ENCODE data around the gene UBAC2. TPM values are rescaled to one million over a fixed set of nuclear protein-coding genes. Genes with fewer than 3 reads are reported as not detected.

UBAC2 gene
- polyA plus RNA-seq, 4 donors = 56.2 to 92.6 (median 76.0) TPM

DNA sequence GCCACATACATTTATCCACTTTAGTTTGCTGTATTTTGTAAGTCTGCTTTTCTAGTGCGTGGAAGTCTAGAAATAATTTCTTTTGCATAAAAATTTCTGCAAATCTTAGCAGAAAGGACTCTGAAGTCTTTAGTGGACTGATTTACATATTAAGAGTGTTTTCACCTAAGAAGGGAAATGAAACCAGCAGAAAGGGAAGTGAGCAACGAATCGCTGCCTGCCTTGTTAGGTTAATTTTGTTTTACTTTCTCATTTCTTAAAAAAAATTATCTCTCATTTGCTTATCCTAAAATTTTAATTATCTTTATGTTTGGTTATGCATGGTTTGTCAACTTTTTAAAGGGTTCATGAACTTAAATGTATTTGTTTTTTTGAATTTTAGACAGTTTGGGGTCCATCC lies 58.3 kb downstream of the UBAC2 start:
- H3K36me3 ChIP-seq (ENCODE audit: control insufficient read depth in 3 of 3, insufficient read depth in 2 of 3, low read depth in 1 of 3, low read length in 3 of 3) = peaks cover 3 to 12% (median 9%) of the 10 kb centered on the region in 3 donors
- H3K27me3 ChIP-seq (ENCODE audit: control insufficient read depth in 3 of 3, insufficient read depth in 3 of 3, low read length in 3 of 3) = no peaks in the 10 kb centered on the region
- no peak overlapping the region for H3K4me3 ChIP-seq (ENCODE audit: low read depth in 1 of 3, low read length in 3 of 3)
- H3K4me1 ChIP-seq (ENCODE audit: control insufficient read depth in 3 of 3, insufficient read depth in 2 of 3, low read depth in 1 of 3, low read length in 2 of 3) = peaks cover 0 to 6% (median 0%) of the 10 kb centered on the region in 3 donors
- DNase-seq (no peak), FAIRE-seq (no peak)
- H3K9me3 ChIP-seq (ENCODE audit: control insufficient read depth in 2 of 2, insufficient read depth in 1 of 2, low read depth in 1 of 2, low read length in 1 of 2) = no peaks in the 10 kb centered on the region
- WGBS, 3 donors = 55 to 78% (median 55%) methylated on average over 3 of the region's 3 CpGs
- no peak overlapping the region for H3K27ac ChIP-seq (ENCODE audit: low read depth in 1 of 3, low read length in 2 of 3)

DNA sequence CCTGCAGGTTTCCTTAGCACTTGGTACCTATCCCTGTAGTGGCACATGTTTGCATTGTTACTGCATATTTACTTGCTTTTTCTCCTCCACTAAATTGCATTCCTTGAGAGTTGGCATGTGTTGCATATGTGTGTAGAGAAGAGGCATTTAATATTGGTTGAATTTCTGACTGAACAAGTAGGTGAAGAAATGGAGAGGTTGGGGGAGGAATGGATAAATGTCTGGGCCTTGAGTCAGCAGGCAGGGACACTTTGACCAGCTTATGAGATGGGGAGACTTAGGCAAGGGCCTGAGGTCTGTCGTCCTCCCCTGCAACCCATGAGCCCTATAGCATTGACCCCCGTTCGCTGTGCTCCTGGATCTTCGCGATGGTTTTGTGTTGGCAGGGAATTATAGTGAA lies 59.6 kb downstream of the UBAC2 start:
- peaks cover 3 to 12% (median 5%) of the 10 kb centered on the region in 3 donors for H3K36me3 ChIP-seq (ENCODE audit: control insufficient read depth in 3 of 3, insufficient read depth in 2 of 3, low read depth in 1 of 3, low read length in 3 of 3)
- no peaks in the 10 kb centered on the region for H3K9me3 ChIP-seq (ENCODE audit: control insufficient read depth in 2 of 2, insufficient read depth in 1 of 2, low read depth in 1 of 2, low read length in 1 of 2)
- H3K4me1 ChIP-seq (ENCODE audit: control insufficient read depth in 3 of 3, insufficient read depth in 2 of 3, low read depth in 1 of 3, low read length in 2 of 3) = peaks cover 0 to 6% (median 0%) of the 10 kb centered on the region in 3 donors
- H3K27me3 ChIP-seq (ENCODE audit: control insufficient read depth in 3 of 3, insufficient read depth in 3 of 3, low read length in 3 of 3) = no peaks in the 10 kb centered on the region
- FAIRE-seq (no peak), DNase-seq (no peak)
- WGBS, 3 donors = 83 to 91% (median 90%) methylated on average over 5 of the region's 5 CpGs
- H3K4me3 ChIP-seq (ENCODE audit: low read depth in 1 of 3, low read length in 3 of 3) = no peak overlapping the region
- H3K27ac ChIP-seq (ENCODE audit: low read depth in 1 of 3, low read length in 2 of 3) = no peak overlapping the region

DNA sequence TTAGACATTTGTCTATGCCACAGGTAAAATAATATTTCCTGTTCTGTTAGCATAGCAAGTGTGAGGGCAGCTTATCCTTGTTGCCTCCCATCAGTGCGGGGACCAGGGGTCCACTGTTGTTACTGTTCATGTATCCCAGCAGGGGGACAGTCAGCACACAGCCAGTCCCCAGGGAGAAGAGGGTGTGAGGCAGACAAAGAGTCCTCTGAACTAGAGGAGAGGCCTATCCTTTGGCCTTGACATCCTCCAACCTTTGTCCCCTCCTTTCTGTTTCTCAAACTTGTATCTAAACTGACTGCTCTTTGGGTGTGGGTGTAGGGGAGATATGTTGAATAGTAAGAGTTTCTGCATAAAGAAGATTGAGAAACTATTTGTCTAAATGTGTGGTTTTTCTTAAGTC lies 60.4 kb downstream of the UBAC2 start:
- peak overlapping the region in 1 of 3 donors; percentile 11 for H3K27ac ChIP-seq (ENCODE audit: low read depth in 1 of 3, low read length in 2 of 3)
- no peak overlapping the region for H3K4me3 ChIP-seq (ENCODE audit: low read depth in 1 of 3, low read length in 3 of 3)
- no peaks in the 10 kb centered on the region for H3K9me3 ChIP-seq (ENCODE audit: control insufficient read depth in 2 of 2, insufficient read depth in 1 of 2, low read depth in 1 of 2, low read length in 1 of 2)
- H3K27me3 ChIP-seq (ENCODE audit: control insufficient read depth in 3 of 3, insufficient read depth in 3 of 3, low read length in 3 of 3) = no peaks in the 10 kb centered on the region
- FAIRE-seq (no peak), DNase-seq (peak in 1 of 2 donors; percentile 25)
- WGBS, 3 donors = 86 to 89% (median 89%) methylated on average over 1 of the region's 1 CpG
- peaks cover 0 to 6% (median 0%) of the 10 kb centered on the region in 3 donors for H3K4me1 ChIP-seq (ENCODE audit: control insufficient read depth in 3 of 3, insufficient read depth in 2 of 3, low read depth in 1 of 3, low read length in 2 of 3)
- H3K36me3 ChIP-seq (ENCODE audit: control insufficient read depth in 3 of 3, insufficient read depth in 2 of 3, low read depth in 1 of 3, low read length in 3 of 3) = peaks cover 3 to 10% (median 4%) of the 10 kb centered on the region in 3 donors

DNA sequence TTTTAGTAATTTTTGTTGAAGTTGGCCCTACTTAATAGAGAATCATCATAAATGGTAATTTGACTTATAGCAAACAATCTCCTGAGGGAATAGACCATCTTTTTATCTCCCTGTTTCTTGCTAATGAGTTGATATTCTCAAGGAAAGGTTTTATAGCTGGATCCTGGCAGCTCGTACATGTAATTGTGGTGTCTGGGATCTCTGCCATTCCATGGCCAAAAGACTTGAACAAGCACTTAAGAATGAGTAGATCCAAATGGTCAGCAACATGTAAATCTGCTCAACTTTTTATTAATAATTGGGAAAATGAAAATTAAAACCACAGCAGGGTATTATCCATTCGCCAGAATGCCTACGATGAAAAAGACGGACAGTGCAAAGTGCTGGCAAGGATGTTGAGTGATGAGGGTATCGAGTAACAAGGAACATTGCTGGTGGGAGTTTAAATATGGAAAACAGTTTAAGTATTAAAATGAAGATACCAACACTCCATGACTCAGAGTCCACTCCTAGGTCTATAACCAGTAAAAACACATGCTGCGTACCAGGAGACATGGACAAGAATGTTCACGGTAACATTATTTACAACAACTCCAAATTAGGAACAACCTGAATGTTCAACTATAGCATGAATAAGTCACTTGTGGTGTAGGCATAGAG lies 62.6 kb downstream of the UBAC2 start:
- H3K9me3 ChIP-seq (ENCODE audit: control insufficient read depth in 2 of 2, insufficient read depth in 1 of 2, low read depth in 1 of 2, low read length in 1 of 2) = no peaks in the 10 kb centered on the region
- no peak overlapping the region for H3K27ac ChIP-seq (ENCODE audit: low read depth in 1 of 3, low read length in 2 of 3)
- H3K27me3 ChIP-seq (ENCODE audit: control insufficient read depth in 3 of 3, insufficient read depth in 3 of 3, low read length in 3 of 3) = no peaks in the 10 kb centered on the region
- peaks cover 3 to 16% (median 4%) of the 10 kb centered on the region in 3 donors for H3K36me3 ChIP-seq (ENCODE audit: control insufficient read depth in 3 of 3, insufficient read depth in 2 of 3, low read depth in 1 of 3, low read length in 3 of 3)
- H3K4me3 ChIP-seq (ENCODE audit: low read depth in 1 of 3, low read length in 3 of 3) = no peak overlapping the region
- WGBS, 3 donors = 78 to 95% (median 88%) methylated on average over 7 of the region's 7 CpGs
- FAIRE-seq = no peak
- H3K4me1 ChIP-seq (ENCODE audit: control insufficient read depth in 3 of 3, insufficient read depth in 2 of 3, low read depth in 1 of 3, low read length in 2 of 3) = peaks cover 0 to 6% (median 0%) of the 10 kb centered on the region in 3 donors
- no peak for DNase-seq

DNA sequence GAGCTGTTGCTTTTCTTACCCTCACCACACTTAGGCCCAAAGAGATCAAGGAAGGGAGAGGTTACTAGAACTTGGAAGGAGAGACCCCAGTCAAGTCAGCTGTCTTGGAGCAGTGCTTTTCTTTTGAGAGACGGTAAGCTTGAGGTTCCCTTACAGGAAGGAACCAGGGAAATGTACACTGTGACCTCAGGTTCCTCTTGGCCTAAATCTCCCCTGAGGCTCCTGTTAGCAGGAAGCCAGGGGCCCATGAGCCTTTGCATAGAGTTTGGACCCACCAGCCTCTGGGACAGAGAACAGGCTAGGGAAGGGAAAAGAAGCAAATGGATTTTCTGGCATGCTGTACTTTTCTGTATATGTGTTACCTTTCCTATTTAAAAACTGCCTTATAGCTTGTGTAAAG lies 63.4 kb downstream of the UBAC2 start:
- Histone ChIP-seq H3K4me1 (ENCODE audit: control insufficient read depth in 3 of 3, insufficient read depth in 2 of 3, low read depth in 1 of 3, low read length in 2 of 3) (peaks cover 0 to 6% (median 0%) of the 10 kb centered on the region in 3 donors), H3K9me3 (ENCODE audit: control insufficient read depth in 2 of 2, insufficient read depth in 1 of 2, low read depth in 1 of 2, low read length in 1 of 2) (no peaks in the 10 kb centered on the region), H3K36me3 (ENCODE audit: control insufficient read depth in 3 of 3, insufficient read depth in 2 of 3, low read depth in 1 of 3, low read length in 3 of 3) (peaks cover 3 to 19% (median 4%) of the 10 kb centered on the region in 3 donors), H3K27ac (ENCODE audit: low read depth in 1 of 3, low read length in 2 of 3) (peak overlapping the region in 1 of 3 donors; percentile 0), H3K27me3 (ENCODE audit: control insufficient read depth in 3 of 3, insufficient read depth in 3 of 3, low read length in 3 of 3) (no peaks in the 10 kb centered on the region), H3K4me3 (ENCODE audit: low read depth in 1 of 3, low read length in 3 of 3) (no peak overlapping the region)
- no peak for FAIRE-seq
- DNase-seq = no peak
- 33 to 75% (median 55%) methylated on average over 1 of the region's 1 CpG for WGBS, 3 donors

DNA sequence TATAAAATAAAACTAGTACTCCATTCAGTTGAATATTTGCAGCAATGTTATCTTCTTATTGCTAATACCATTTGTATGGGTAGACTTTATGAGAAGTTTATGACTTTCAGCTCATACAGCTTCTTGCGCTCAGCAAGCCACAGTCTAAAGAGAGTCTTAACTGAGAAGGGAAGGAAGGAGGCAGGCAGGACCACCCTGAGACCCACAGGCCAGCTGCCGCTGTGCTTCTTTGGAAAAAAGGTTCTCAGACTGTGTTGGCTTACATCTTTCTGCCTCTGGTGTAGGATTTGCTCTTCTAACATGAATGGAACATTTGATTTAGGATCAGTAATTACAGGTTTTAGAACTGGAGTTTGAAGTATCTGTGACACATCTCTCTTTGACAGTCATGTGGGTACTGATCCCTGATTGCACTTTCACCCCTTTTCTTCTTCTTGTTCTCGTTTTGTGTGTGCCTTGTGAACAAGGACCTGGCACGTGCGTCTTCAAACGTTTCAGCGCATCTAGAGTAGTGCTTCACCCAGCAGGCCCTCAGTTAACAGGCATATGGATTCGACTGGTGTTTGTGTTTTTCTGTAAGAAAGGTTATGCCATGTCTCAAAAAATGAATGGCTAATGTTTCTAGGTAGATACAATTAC lies 64.6 kb downstream of the UBAC2 start:
- no peak overlapping the region for H3K27ac ChIP-seq (ENCODE audit: low read depth in 1 of 3, low read length in 2 of 3)
- FAIRE-seq = no peak
- no peak for DNase-seq
- peaks cover 1 to 14% (median 3%) of the 10 kb centered on the region in 3 donors for H3K36me3 ChIP-seq (ENCODE audit: control insufficient read depth in 3 of 3, insufficient read depth in 2 of 3, low read depth in 1 of 3, low read length in 3 of 3)
- WGBS, 3 donors = 72 to 77% (median 73%) methylated on average over 8 of the region's 8 CpGs
- H3K27me3 ChIP-seq (ENCODE audit: control insufficient read depth in 3 of 3, insufficient read depth in 3 of 3, low read length in 3 of 3) = no peaks in the 10 kb centered on the region
- peaks cover 0 to 3% (median 0%) of the 10 kb centered on the region in 3 donors for H3K4me1 ChIP-seq (ENCODE audit: control insufficient read depth in 3 of 3, insufficient read depth in 2 of 3, low read depth in 1 of 3, low read length in 2 of 3)
- H3K9me3 ChIP-seq (ENCODE audit: control insufficient read depth in 2 of 2, insufficient read depth in 1 of 2, low read depth in 1 of 2, low read length in 1 of 2) = no peaks in the 10 kb centered on the region
- H3K4me3 ChIP-seq (ENCODE audit: low read depth in 1 of 3, low read length in 3 of 3) = no peak overlapping the region

DNA sequence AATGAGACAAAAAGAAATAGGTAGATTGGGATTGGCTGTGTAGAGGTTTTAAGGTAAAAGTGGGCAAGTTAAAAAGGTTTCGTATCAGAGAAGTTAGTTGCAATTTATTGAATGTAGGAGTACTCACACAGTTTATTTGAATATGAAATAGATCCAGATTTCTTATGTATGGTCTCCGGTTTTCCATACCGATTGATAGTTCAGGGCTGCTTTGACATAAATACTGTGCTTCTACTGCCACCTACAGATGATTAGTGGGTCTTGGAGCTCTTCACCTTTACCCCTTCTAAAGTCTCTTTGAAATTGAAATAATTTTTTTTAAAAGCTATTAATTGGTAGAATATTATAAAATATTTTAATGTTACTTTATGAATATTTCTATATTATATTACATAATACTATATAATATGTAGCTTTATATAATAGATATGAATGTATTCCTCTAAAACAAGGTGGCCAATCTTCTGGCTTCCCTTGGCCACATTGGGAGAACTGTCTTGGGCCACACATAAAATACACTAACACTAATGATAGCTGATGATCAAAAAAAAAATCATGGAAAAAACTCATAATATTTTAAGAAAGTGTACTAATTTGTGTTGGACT lies 65.3 kb downstream of the UBAC2 start:
- FAIRE-seq = peak; percentile 72
- Histone ChIP-seq H3K27ac (ENCODE audit: low read depth in 1 of 3, low read length in 2 of 3) (no peak overlapping the region), H3K4me3 (ENCODE audit: low read depth in 1 of 3, low read length in 3 of 3) (no peak overlapping the region), H3K27me3 (ENCODE audit: control insufficient read depth in 3 of 3, insufficient read depth in 3 of 3, low read length in 3 of 3) (no peaks in the 10 kb centered on the region), H3K9me3 (ENCODE audit: control insufficient read depth in 2 of 2, insufficient read depth in 1 of 2, low read depth in 1 of 2, low read length in 1 of 2) (no peaks in the 10 kb centered on the region), H3K36me3 (ENCODE audit: control insufficient read depth in 3 of 3, insufficient read depth in 2 of 3, low read depth in 1 of 3, low read length in 3 of 3) (peaks cover 1 to 13% (median 3%) of the 10 kb centered on the region in 3 donors), H3K4me1 (ENCODE audit: control insufficient read depth in 3 of 3, insufficient read depth in 2 of 3, low read depth in 1 of 3, low read length in 2 of 3) (peaks cover 0 to 3% (median 0%) of the 10 kb centered on the region in 3 donors)
- DNase-seq = peak; percentile 61 to 65
- WGBS, 3 donors = 14 to 29% (median 29%) methylated on average over 3 of the region's 3 CpGs

DNA sequence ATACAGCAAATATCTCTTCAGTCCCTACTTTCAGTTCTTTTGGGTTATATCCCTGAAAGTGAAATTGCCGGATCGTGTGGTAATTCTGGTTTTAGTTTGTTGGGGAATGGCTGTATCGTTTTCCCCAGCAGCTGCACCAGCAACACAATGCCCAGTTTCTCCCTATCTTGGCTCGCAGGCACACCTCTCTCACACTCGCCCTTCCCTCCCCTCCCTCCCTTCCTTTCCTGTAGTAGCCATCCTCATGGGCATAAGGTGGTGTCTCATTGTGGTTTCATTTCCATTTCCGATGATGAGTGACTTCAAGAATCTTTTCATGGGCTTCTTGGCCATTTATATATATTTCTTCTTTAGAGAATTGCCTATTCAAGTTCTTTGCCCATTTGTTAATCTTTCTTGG lies 66.2 kb downstream of the UBAC2 start:
- no peak for DNase-seq
- WGBS, 3 donors = 85 to 88% (median 87%) methylated on average over 6 of the region's 6 CpGs
- H3K4me1 ChIP-seq (ENCODE audit: control insufficient read depth in 3 of 3, insufficient read depth in 2 of 3, low read depth in 1 of 3, low read length in 2 of 3) = no peaks in the 10 kb centered on the region
- H3K4me3 ChIP-seq (ENCODE audit: low read depth in 1 of 3, low read length in 3 of 3) = no peak overlapping the region
- peaks cover 0 to 13% (median 1%) of the 10 kb centered on the region in 3 donors for H3K36me3 ChIP-seq (ENCODE audit: control insufficient read depth in 3 of 3, insufficient read depth in 2 of 3, low read depth in 1 of 3, low read length in 3 of 3)
- no peak overlapping the region for H3K27ac ChIP-seq (ENCODE audit: low read depth in 1 of 3, low read length in 2 of 3)
- FAIRE-seq = no peak
- H3K27me3 ChIP-seq (ENCODE audit: control insufficient read depth in 3 of 3, insufficient read depth in 3 of 3, low read length in 3 of 3) = no peaks in the 10 kb centered on the region
- no peaks in the 10 kb centered on the region for H3K9me3 ChIP-seq (ENCODE audit: control insufficient read depth in 2 of 2, insufficient read depth in 1 of 2, low read depth in 1 of 2, low read length in 1 of 2)

All from small intestine (tissue), 7 donors.